Cardiac fibroblast (primary cell): ENCODE results near the gene KRT6C.
"Not testable (repeated sequence)": the region's sequence is repeated elsewhere in the genome, so short reads cannot be mapped to it uniquely, and the experiment has no call there.

Source experiments
- DNase-seq, 2 donors: peaks; one replicate each; pipeline versions ENCODE4 v3.0.0 to v3.0.0-alpha.2; 2010; ENCODE audit warnings: low read depth in 2 of 2
- H3K4me3 ChIP-seq, 2 donors: replicated peaks in 1 of 2; 1 replicate in 1 of 2; 2 replicates in 1 of 2; pipeline ENCODE4 v1.5.1; 2011; ENCODE audit warnings: low read depth in 2 of 2, low read length in 2 of 2, mild to moderate bottlenecking in 2 of 2, moderate library complexity in 1 of 2
- CTCF ChIP-seq: IDR thresholded peaks from one replicate; pipeline ENCODE4 v1.5.1; 2011; ENCODE audit warnings: low read depth, mild to moderate bottlenecking, low read length, inconsistent platforms

The KRT6C gene

GRCh38 chr12:52513736-52514135 is 40.1 kb upstream of the KRT6C start:
- no peak for TF ChIP-seq CTCF
- H3K4me3 ChIP-seq = no peak overlapping the region
- DNase-seq = no peak

- TF ChIP-seq CTCF = no peak
- H3K4me3 ChIP-seq = no peak overlapping the region
- no peak for DNase-seq
These were observed 34.6 kb upstream of the KRT6C start for GRCh38 chr12:52508211-52508610.

- peak; percentile 85 to 91 for DNase-seq
- TF ChIP-seq CTCF = peak; percentile 72
These were observed 33.5 kb upstream of the KRT6C start for GRCh38 chr12:52506858-52507715.

GRCh38 chr12:52502877-52503276 is 29.3 kb upstream of the KRT6C start:
- DNase-seq = no peak
- TF ChIP-seq CTCF = no peak
- H3K4me3 ChIP-seq = no peak overlapping the region

More at GRCh38 chr12:52506858-52507715, 33.5 kb upstream of the KRT6C start:
- H3K4me3 ChIP-seq = no peak overlapping the region

- peak in 1 of 2 donors; percentile 28 for DNase-seq
- no peak for TF ChIP-seq CTCF
- H3K4me3 ChIP-seq = no peak overlapping the region
These were observed 27.9 kb upstream of the KRT6C start for GRCh38 chr12:52501490-52501889.

GRCh38 chr12:52500574-52500973 is 27.0 kb upstream of the KRT6C start:
- not testable (repeated sequence) for DNase-seq, H3K4me3 ChIP-seq

- peak in 1 of 2 donors; percentile 78 for DNase-seq
- TF ChIP-seq CTCF = no peak
- H3K4me3 ChIP-seq = no peak overlapping the region
These were observed 26.4 kb upstream of the KRT6C start for GRCh38 chr12:52499806-52500560.
